NT2/D1 (cell line): ENCODE data around the gene ANTXR2.

ENCODE experiments used
- SUZ12 ChIP-seq: IDR thresholded peaks from 2 replicates; pipeline ENCODE4 v1.6.1; 2011; ENCODE audit not compliant: insufficient read length, insufficient read depth; ENCODE audit errors: extremely low read depth
- YY1 ChIP-seq: IDR thresholded peaks from 2 replicates; pipeline ENCODE4 v1.6.1; 2011; ENCODE audit not compliant: insufficient read length, insufficient read depth

DNA sequence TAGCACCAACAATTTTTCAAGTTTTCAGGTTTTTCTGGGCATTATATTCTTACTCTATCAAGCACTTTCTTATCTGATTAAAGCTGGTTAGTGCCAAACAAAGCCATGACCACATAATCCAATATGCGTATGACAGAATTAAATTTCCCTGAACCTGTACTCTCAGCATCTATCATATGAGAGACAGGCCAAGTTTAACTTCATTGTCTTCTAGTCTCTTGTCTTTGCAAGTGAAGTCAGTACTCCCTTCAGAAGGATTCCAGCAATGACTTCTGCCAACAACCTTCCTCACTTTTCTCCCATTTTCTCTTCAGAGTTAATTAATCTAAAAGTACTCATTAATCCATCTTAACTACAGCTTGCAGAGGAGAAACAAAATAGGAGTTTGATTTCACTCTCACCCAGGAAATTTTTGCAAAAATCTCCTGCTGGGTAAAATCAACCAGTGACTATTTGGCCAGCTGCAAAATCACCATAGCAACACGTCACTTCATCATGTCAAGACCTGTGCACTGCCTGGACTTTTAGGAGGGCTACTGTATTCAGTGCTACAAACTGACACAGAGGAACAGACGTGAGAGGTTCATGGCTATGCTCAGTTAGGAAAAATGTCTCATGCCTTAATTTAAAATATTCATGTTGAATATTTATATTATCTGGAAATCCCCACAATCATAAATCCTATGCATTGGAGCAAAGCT, 208.4 kb downstream of the ANTXR2 start:
- TF ChIP-seq YY1 (no peak), SUZ12 (no peak)
